BLaER1 treated with 17β-estradiol and CSF1 and Interleukin-3, amounts not matched to agents 10 nM and 100 nM (cell line): Measurements from ENCODE around the gene APP.

Source experiments
- H3K27ac ChIP-seq, 11 experiments: shearing (Covaris generic); formaldehyde crosslinking; 2 replicates each; pipeline ENCODE4 v1.8.1; 2022
- H3K27me3 ChIP-seq, 11 experiments: shearing (Covaris generic); formaldehyde crosslinking; 2 replicates each; pipeline ENCODE4 v1.8.1; 2022
- H3K36me3 ChIP-seq, 11 experiments: shearing (Covaris generic); formaldehyde crosslinking; 2 replicates each; pipeline ENCODE4 v1.8.1; 2022
- H3K4me1 ChIP-seq, 10 experiments: shearing (Covaris generic); formaldehyde crosslinking; 2 replicates each; pipeline ENCODE4 v1.8.1; 2022
- H3K4me2 ChIP-seq, 11 experiments: shearing (Covaris generic); formaldehyde crosslinking; 2 replicates each; pipeline ENCODE4 v1.8.1; 2022
- H3K4me3 ChIP-seq, 10 experiments: shearing (Covaris generic); formaldehyde crosslinking; 2 replicates each; pipeline ENCODE4 v1.8.1; 2022
- H3K9ac ChIP-seq, 11 experiments: shearing (Covaris generic); formaldehyde crosslinking; 2 replicates each; pipeline ENCODE4 v1.8.1; 2022
- H3K9me3 ChIP-seq, 11 experiments: shearing (Covaris generic); formaldehyde crosslinking; replicated peaks in 1 of 11; 2 replicates each; pipeline ENCODE4 v1.8.1; 2022
- H4K20me1 ChIP-seq, 11 experiments: shearing (Covaris generic); formaldehyde crosslinking; 2 replicates each; pipeline ENCODE4 v1.8.1; 2022
- Cebpa-rat ChIP-seq, 11 experiments: shearing (Covaris generic); IDR thresholded peaks; 2 replicates each; pipeline ENCODE4 v1.8.1; 2022

Gene APP

GRCh38 chr21:25909341-25909740, 261.2 kb downstream of the APP start:
- H3K4me2 ChIP-seq = no peak overlapping the region
- H3K4me1 ChIP-seq = peaks cover 7 to 34% (median 22%) of the 10 kb centered on the region in 10 experiments
- H3K9ac ChIP-seq = no peak overlapping the region
- H3K27me3 ChIP-seq = no peaks in the 10 kb centered on the region
- no peak overlapping the region for H3K4me3 ChIP-seq
- peaks cover 33 to 83% (median 58%) of the 10 kb centered on the region in 11 experiments for H3K36me3 ChIP-seq
- H3K27ac ChIP-seq = no peak overlapping the region
- no peak for TF ChIP-seq Cebpa-rat (IDR thresholded peaks at IDR 0.05)
- H4K20me1 ChIP-seq = peaks cover 0 to 11% (median 0%) of the 10 kb centered on the region in 11 experiments; a peak in 2 of 22 replicates
- no peaks in the 10 kb centered on the region for H3K9me3 ChIP-seq

GRCh38 chr21:25908495-25908894, 262.1 kb downstream of the APP start:
- H3K4me2 ChIP-seq = no peak overlapping the region
- H3K4me1 ChIP-seq = peaks cover 15 to 34% (median 21%) of the 10 kb centered on the region in 10 experiments
- no peaks in the 10 kb centered on the region for H3K9me3 ChIP-seq
- H3K27me3 ChIP-seq = no peaks in the 10 kb centered on the region
- peaks cover 0 to 7% (median 0%) of the 10 kb centered on the region in 11 experiments; a peak in 2 of 22 replicates for H4K20me1 ChIP-seq
- peaks cover 33 to 88% (median 58%) of the 10 kb centered on the region in 11 experiments for H3K36me3 ChIP-seq
- H3K4me3 ChIP-seq = no peak overlapping the region
- H3K9ac ChIP-seq = no peak overlapping the region
- H3K27ac ChIP-seq = no peak overlapping the region
- TF ChIP-seq Cebpa-rat (IDR thresholded peaks at IDR 0.05) = no peak

- Histone ChIP-seq H3K36me3 (peaks cover 33 to 96% (median 63%) of the 10 kb centered on the region in 11 experiments), H3K9me3 (no peaks in the 10 kb centered on the region), H4K20me1 (peaks cover 0 to 7% (median 0%) of the 10 kb centered on the region in 11 experiments; a peak in 1 of 22 replicates), H3K27ac (no peak overlapping the region), H3K4me3 (no peak overlapping the region), H3K27me3 (no peaks in the 10 kb centered on the region), H3K9ac (no peak overlapping the region), H3K4me1 (peaks cover 16 to 29% (median 23%) of the 10 kb centered on the region in 10 experiments), H3K4me2 (no peak overlapping the region)
- TF ChIP-seq Cebpa-rat (IDR thresholded peaks at IDR 0.05) = no peak
Measured at GRCh38 chr21:25907573-25908275, 262.8 kb downstream of the APP start.

- peaks cover 37 to 96% (median 67%) of the 10 kb centered on the region in 11 experiments for H3K36me3 ChIP-seq
- H3K27me3 ChIP-seq = no peaks in the 10 kb centered on the region
- H3K4me2 ChIP-seq = no peak overlapping the region
- no peaks in the 10 kb centered on the region for H3K9me3 ChIP-seq
- H3K27ac ChIP-seq = no peak overlapping the region
- no peaks in the 10 kb centered on the region; a peak in 1 of 22 replicates for H4K20me1 ChIP-seq
- no peak for TF ChIP-seq Cebpa-rat (IDR thresholded peaks at IDR 0.05)
- H3K4me3 ChIP-seq = no peak overlapping the region
- peaks cover 16 to 25% (median 18%) of the 10 kb centered on the region in 10 experiments for H3K4me1 ChIP-seq
- no peak overlapping the region for H3K9ac ChIP-seq
Measured at GRCh38 chr21:25906587-25906986, 264.0 kb downstream of the APP start.

- H3K4me1 ChIP-seq = peaks cover 16 to 25% (median 18%) of the 10 kb centered on the region in 10 experiments
- H3K9ac ChIP-seq = no peak overlapping the region
- peak overlapping the region in 8 of 11 experiments; percentile 0 to 59 (median 37); a peak in 12 of 22 replicates for H3K4me2 ChIP-seq
- H3K27ac ChIP-seq = no peak overlapping the region
- TF ChIP-seq Cebpa-rat (IDR thresholded peaks at IDR 0.05) = no peak
- no peaks in the 10 kb centered on the region; a peak in 1 of 22 replicates for H4K20me1 ChIP-seq
- peaks cover 40 to 89% (median 59%) of the 10 kb centered on the region in 11 experiments for H3K36me3 ChIP-seq
- H3K27me3 ChIP-seq = no peaks in the 10 kb centered on the region
- no peak overlapping the region for H3K4me3 ChIP-seq
- H3K9me3 ChIP-seq = no peaks in the 10 kb centered on the region
Measured at GRCh38 chr21:25905126-25905525, 265.4 kb downstream of the APP start.

- Histone ChIP-seq H3K4me3 (no peak overlapping the region), H3K9me3 (no peaks in the 10 kb centered on the region), H3K27ac (peak overlapping the region in 5 of 11 experiments; percentile 21 to 61 (median 33); a peak in 9 of 22 replicates), H3K4me1 (peaks cover 16 to 25% (median 18%) of the 10 kb centered on the region in 10 experiments), H4K20me1 (no peaks in the 10 kb centered on the region; a peak in 1 of 22 replicates), H3K27me3 (no peaks in the 10 kb centered on the region), H3K9ac (peak overlapping the region in 1 of 11 experiments; percentile 41; a peak in 1 of 22 replicates), H3K4me2 (peak overlapping the region; percentile 0 to 76 (median 49); a peak in 19 of 22 replicates), H3K36me3 (peaks cover 45 to 87% (median 64%) of the 10 kb centered on the region in 11 experiments)
- no peak for TF ChIP-seq Cebpa-rat (IDR thresholded peaks at IDR 0.05)
Measured at GRCh38 chr21:25904044-25904695, 266.4 kb downstream of the APP start.

GRCh38 chr21:25903607-25904006, 267.0 kb downstream of the APP start:
- H3K4me1 ChIP-seq = peaks cover 16 to 25% (median 18%) of the 10 kb centered on the region in 10 experiments
- H3K27me3 ChIP-seq = no peaks in the 10 kb centered on the region
- peak overlapping the region in 1 of 11 experiments; percentile 41; a peak in 1 of 22 replicates for H3K9ac ChIP-seq
- TF ChIP-seq Cebpa-rat (IDR thresholded peaks at IDR 0.05) = no peak
- peak overlapping the region in 9 of 11 experiments; percentile 21 to 76 (median 49); a peak in 12 of 22 replicates for H3K4me2 ChIP-seq
- H3K36me3 ChIP-seq = peaks cover 46 to 88% (median 68%) of the 10 kb centered on the region in 11 experiments
- H3K9me3 ChIP-seq = no peaks in the 10 kb centered on the region
- no peaks in the 10 kb centered on the region; a peak in 1 of 22 replicates for H4K20me1 ChIP-seq
- no peak overlapping the region for H3K4me3 ChIP-seq
- peak overlapping the region in 5 of 11 experiments; percentile 21 to 61 (median 33); a peak in 9 of 22 replicates for H3K27ac ChIP-seq

- Histone ChIP-seq H3K9ac (no peak overlapping the region), H3K36me3 (peaks cover 52 to 92% (median 75%) of the 10 kb centered on the region in 11 experiments), H4K20me1 (peaks cover 0 to 5% (median 0%) of the 10 kb centered on the region in 11 experiments; a peak in 1 of 22 replicates), H3K4me1 (peaks cover 23 to 32% (median 27%) of the 10 kb centered on the region in 10 experiments), H3K4me2 (no peak overlapping the region), H3K4me3 (no peak overlapping the region), H3K9me3 (no peaks in the 10 kb centered on the region), H3K27ac (no peak overlapping the region), H3K27me3 (no peaks in the 10 kb centered on the region)
- TF ChIP-seq Cebpa-rat (IDR thresholded peaks at IDR 0.05) = no peak
Measured at GRCh38 chr21:25901330-25901979, 269.1 kb downstream of the APP start.
